Measurements from ENCODE around the gene SLC10A1.
A peak's percentile ranks its signal among the peaks of the same experiment; 100 is the strongest.

SLC10A1 gene

GRCh38 chr14:69726761-69727511 is 70.1 kb downstream of the SLC10A1 start:
- H3K27me3 Mint-ChIP-seq = peaks cover 10% of the 10 kb centered on the region
- peak overlapping the region in 1 of 2 donors; percentile 64 for H3K27ac Mint-ChIP-seq
- no peaks in the 10 kb centered on the region for H3K9me3 Mint-ChIP-seq
- H3K4me1 Mint-ChIP-seq = peaks cover 27% of the 10 kb centered on the region
- peak overlapping the region; percentile 71 to 75 for H3K4me3 Mint-ChIP-seq
- peak; percentile 83 to 85 for DNase-seq
- peak; percentile 94 for ATAC-seq
